Hippocampal formation (tissue), 2 donors: ENCODE measurements around the gene CDNF.
"Not testable (repeated sequence)": the region's sequence is repeated elsewhere in the genome, so short reads cannot be mapped to it uniquely, and the experiment has no call there.

Source experiments
- DNase-seq, 2 donors: peaks; one replicate each; lab custom pipeline; 2025; lab: John Stamatoyannopoulos, UW

Gene CDNF

GRCh38 chr10:14837757-14838581 is at the start of gene CDNF, which contains the start of the genes HSPA14 and MSANTD7:
TSS of gene CDNF (minus strand) at chr10:14838037. CDS start at chr10:14837946, 91 bp downstream.
TSS of gene HSPA14 (plus strand) at chr10:14838306. CDS start at chr10:14838403, 97 bp downstream.
TSS of gene MSANTD7 (plus strand) at chr10:14838306. CDS start at chr10:14842285, 3,979 bp downstream.
- peak; percentile 97 to 99 for DNase-seq

- DNase-seq, result no peak
Observed at GRCh38 chr10:14884082-14884481, 46.2 kb upstream of the CDNF start.

- DNase-seq, result no peak
Observed at GRCh38 chr10:14880229-14880628, 42.4 kb upstream of the CDNF start.

- DNase-seq, result no peak
Observed at GRCh38 chr10:14879928-14880193, 42.0 kb upstream of the CDNF start.

- no peak for DNase-seq
Observed at GRCh38 chr10:14879124-14879927, 41.5 kb upstream of the CDNF start.

GRCh38 chr10:14878266-14879123 is 40.7 kb upstream of the CDNF start, which contains the start of gene SUV39H2:
TSS of gene SUV39H2 (plus strand) at chr10:14878866. CDS start at chr10:14878889, 23 bp downstream.
- DNase-seq, result peak; percentile 92

- no peak for DNase-seq
Observed at GRCh38 chr10:14876764-14877163, 38.9 kb upstream of the CDNF start.

- no peak for DNase-seq
Observed at GRCh38 chr10:14875941-14876340, 38.1 kb upstream of the CDNF start.

GRCh38 chr10:14873090-14873760 is 35.4 kb upstream of the CDNF start:
- no peak for DNase-seq

- not testable (repeated sequence) for DNase-seq
Observed at GRCh38 chr10:14864871-14865270, 27.0 kb upstream of the CDNF start.

- DNase-seq, result not testable (repeated sequence)
Observed at GRCh38 chr10:14864466-14864865, 26.6 kb upstream of the CDNF start.

- no peak for DNase-seq
Observed at GRCh38 chr10:14860791-14861190, 23.0 kb upstream of the CDNF start.

GRCh38 chr10:14859775-14860174 is 21.9 kb upstream of the CDNF start:
- no peak for DNase-seq

- DNase-seq, result no peak
Observed at GRCh38 chr10:14859043-14859442, 21.2 kb upstream of the CDNF start.

GRCh38 chr10:14858338-14858960 is 20.6 kb upstream of the CDNF start:
- DNase-seq, result no peak

GRCh38 chr10:14855453-14855852 is 17.6 kb upstream of the CDNF start:
- no peak for DNase-seq

GRCh38 chr10:14852236-14852635 is 14.4 kb upstream of the CDNF start:
- no peak for DNase-seq

GRCh38 chr10:14844948-14845347 is 7.1 kb upstream of the CDNF start:
- no peak for DNase-seq

GRCh38 chr10:14843327-14843988 is 5.6 kb upstream of the CDNF start:
- DNase-seq, result no peak

- no peak for DNase-seq
Observed at GRCh38 chr10:14840178-14840577, 2.3 kb upstream of the CDNF start.
